Activated CD4-positive, alpha-beta T cell treated with anti-CD3 and anti-CD28 coated beads, Interleukin-2, amount 10 ng/mL, durations not matched to agents 7 days and 5 days (primary cell): ENCODE results near the gene CACNB3. TPM values are rescaled to one million over a fixed set of nuclear protein-coding genes. Genes with fewer than 3 reads are reported as not detected.

ENCODE experiments used
- CTCF ChIA-PET: fragments of 350-600 bp; sonication (Branson Sonifier 250); formaldehyde crosslinking; loops from one replicate; lab custom pipeline; 2021; ENCODE audit warnings: antibody characterized with exemption; lab: Charles Lee
- POLR2A ChIA-PET: fragments of 350-600 bp; sonication (Branson Sonifier 250); formaldehyde crosslinking; loops from one replicate; lab custom pipeline; 2021; ENCODE audit warnings: antibody characterized with exemption; lab: Charles Lee
- DNase-seq: peaks from one replicate; pipeline ENCODE4 v3.0.0-alpha.2; 2020
- H3K27ac Mint-ChIP-seq: one replicate; pipeline ENCODE4 v1.8.0; 2021; ENCODE audit warnings: mild to moderate bottlenecking, moderate library complexity, mixed read lengths
- H3K27me3 Mint-ChIP-seq: one replicate; pipeline ENCODE4 v1.8.0; 2021; ENCODE audit warnings: mixed read lengths
- H3K36me3 Mint-ChIP-seq: one replicate; pipeline ENCODE4 v1.8.0; 2021; ENCODE audit warnings: low read depth, mixed read lengths
- H3K4me1 Mint-ChIP-seq: one replicate; pipeline ENCODE4 v1.8.0; 2021; ENCODE audit warnings: mixed read lengths
- H3K4me3 Mint-ChIP-seq: one replicate; pipeline ENCODE4 v1.8.0; 2021; ENCODE audit warnings: mild to moderate bottlenecking, moderate library complexity, mixed read lengths
- H3K9me3 Mint-ChIP-seq: one replicate; pipeline ENCODE4 v1.8.0; 2021; ENCODE audit warnings: mixed read lengths
- total RNA-seq, 2 experiments: library from RNA; stranded (reverse); gene quantifications; one replicate each; pipeline ENCODE4 v1.2.3, GENCODE V29; 2021

CACNB3 gene
- total RNA-seq: 10 to 100 TPM; 14.9 to 19.9 TPM

DNA sequence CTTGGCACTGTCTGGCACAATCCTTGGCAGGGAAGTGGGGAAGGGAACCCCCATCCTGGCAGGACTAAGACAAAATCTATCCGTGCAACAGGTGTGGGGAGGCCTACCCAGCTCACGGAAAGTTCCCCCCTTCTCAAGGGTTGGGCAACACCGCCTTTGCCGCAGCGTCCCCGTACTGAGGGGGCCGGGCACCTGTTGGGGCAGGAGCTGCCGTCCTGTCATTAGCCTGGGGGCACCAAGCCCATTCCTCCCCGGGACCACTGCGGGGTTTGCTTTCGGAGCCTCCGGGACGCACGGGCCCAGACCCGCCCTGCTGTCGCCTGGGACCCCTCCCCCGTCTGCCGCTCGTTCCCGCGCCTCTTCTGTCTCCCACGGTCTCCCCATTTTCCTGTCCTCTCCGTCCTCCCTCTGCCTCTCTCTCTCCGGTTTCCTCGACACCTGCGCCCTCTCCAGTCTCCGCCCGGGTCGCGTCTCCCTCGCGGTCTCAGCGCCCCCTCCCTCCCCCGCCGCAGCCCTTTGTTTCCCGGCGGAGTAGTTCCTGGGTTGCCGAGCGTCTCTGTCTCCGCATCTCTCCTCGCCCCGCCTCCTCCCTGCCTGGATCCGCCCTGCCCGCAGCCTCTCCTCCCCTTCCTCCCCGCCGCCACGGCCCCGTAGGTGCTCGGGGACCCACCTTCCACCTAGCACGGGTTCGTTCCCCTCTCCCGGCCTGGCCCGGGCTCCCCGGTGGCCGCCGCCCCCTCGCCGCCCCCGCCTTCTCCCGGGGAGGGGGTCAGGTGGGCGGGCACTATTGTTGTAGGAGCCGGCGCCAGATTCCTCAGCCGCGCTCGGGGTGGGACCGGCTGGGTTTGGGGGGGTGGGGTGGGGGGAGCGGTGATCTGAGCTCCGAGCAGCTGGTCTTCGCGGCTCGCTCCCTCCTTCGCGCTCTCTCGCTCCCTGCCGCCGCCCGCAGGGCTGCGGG lies at the start of gene CACNB3:
CACNB3 (plus strand) TSS at position 624 of the 958 bp plus-strand sequence. CDS start 434 bp downstream, outside the sequence.
- Mint-ChIP-seq H3K36me3 (no peaks in the 10 kb centered on the region), H3K9me3 (no peaks in the 10 kb centered on the region), H3K4me3 (peak within 1 kb of the TSS; percentile 88), H3K27me3 (peaks cover 20% of the 10 kb centered on the region), H3K4me1 (peaks cover 37% of the 10 kb centered on the region), H3K27ac (peak within 1 kb of the TSS; percentile 42)
- peak; percentile 84 for DNase-seq
- ChIA-PET POLR2A (no interaction called here), CTCF (interaction anchor here (0.6 to 5.3 kb wide), 5 partner anchors 9 to 329 kb away, joined by 3 to 27 read pairs (median 4); partner anchors contain the start of gene DDX23)

DNA sequence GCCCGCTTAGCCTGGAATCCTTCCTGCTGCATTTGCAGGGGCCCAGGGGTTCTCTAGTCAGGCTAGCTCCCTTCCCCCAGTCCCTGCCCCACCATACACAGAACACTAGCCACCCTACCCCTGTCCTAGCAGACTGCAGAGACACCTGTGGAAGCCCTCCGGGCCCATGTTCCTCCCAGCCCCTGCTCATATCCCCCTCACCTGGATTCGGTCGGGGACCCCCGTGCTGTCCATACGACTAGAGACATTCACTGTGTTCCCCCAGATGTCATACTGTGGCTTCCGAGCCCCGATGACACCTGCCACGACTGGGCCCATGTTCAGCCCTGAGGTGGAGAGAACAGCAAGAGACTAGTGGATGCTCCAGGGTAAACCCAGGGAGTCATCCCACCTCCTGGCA lies 49.6 kb upstream of the CACNB3 start:
- no peaks in the 10 kb centered on the region for H3K36me3 Mint-ChIP-seq
- no peak for DNase-seq
- H3K4me1 Mint-ChIP-seq: peaks cover 18% of the 10 kb centered on the region
- no peak overlapping the region for H3K4me3 Mint-ChIP-seq
- ChIA-PET POLR2A (no interaction called here), CTCF (interaction anchor here (0.6 to 1.2 kb wide), 4 partner anchors 9 to 45 kb away, joined by 3 to 7 read pairs (median 3); no protein-coding TSS in a partner anchor)
- H3K27ac Mint-ChIP-seq: no peak overlapping the region
- H3K27me3 Mint-ChIP-seq: no peaks in the 10 kb centered on the region
- H3K9me3 Mint-ChIP-seq: no peaks in the 10 kb centered on the region

DNA sequence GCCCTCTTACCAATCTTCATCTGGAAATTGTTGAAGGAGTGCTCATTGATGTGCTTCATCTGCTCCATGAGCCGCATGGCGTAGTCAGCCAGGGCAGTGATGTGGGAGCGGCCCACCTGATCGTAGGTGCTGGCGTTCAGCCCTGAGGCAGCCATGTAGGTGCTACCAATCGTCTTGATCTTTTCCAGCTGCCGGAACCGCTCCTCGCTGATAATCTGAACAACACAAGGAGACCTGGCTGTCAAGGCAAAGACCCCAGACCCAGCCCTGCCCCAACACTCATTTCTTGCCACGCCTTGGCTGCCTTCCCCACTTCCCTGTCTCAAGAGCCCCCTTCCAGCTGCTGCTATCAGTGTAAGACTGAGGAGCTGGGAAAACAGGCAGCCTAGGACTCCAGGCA lies 47.5 kb upstream of the CACNB3 start:
- ChIA-PET CTCF (interaction anchor here (0.6 to 0.9 kb wide), 2 partner anchors 24 to 417 kb away, joined by 3 read pairs; no protein-coding TSS in a partner anchor), POLR2A (no interaction called here)
- Mint-ChIP-seq H3K27me3 (no peaks in the 10 kb centered on the region), H3K9me3 (no peaks in the 10 kb centered on the region), H3K36me3 (no peaks in the 10 kb centered on the region), H3K4me1 (peaks cover 10% of the 10 kb centered on the region), H3K4me3 (no peak overlapping the region), H3K27ac (no peak overlapping the region)
- DNase-seq: no peak

DNA sequence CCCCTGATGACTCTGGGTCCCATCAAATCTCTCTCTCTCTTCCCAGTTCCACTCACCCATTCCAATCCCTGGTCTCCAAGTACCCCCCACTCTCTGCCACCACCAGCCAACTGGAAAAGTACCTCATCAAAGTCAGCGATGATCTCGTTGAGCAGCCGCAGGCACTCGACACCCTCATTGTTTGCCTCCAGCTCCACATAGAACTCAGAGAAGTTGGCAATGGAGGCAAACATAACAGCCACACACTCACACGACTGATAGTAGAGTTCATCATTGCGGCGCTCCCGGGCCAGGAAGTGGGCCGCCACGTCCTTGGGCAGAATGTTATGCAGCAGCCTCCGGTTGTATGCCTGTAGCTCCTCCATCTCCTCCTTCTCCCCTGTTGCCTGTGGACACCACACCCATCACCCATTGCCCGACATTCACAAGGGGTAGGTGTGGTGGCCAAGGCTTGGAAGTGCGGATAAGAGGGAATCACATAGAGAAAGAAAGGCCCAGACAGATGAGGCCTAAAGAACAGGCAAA lies 46.6 kb upstream of the CACNB3 start:
- peaks cover 2% of the 10 kb centered on the region for H3K4me1 Mint-ChIP-seq
- CTCF ChIA-PET: no interaction called here
- H3K9me3 Mint-ChIP-seq: no peaks in the 10 kb centered on the region
- no peak overlapping the region for H3K4me3 Mint-ChIP-seq
- DNase-seq: no peak
- H3K36me3 Mint-ChIP-seq: no peaks in the 10 kb centered on the region
- POLR2A ChIA-PET: no interaction called here
- no peaks in the 10 kb centered on the region for H3K27me3 Mint-ChIP-seq
- H3K27ac Mint-ChIP-seq: no peak overlapping the region

DNA sequence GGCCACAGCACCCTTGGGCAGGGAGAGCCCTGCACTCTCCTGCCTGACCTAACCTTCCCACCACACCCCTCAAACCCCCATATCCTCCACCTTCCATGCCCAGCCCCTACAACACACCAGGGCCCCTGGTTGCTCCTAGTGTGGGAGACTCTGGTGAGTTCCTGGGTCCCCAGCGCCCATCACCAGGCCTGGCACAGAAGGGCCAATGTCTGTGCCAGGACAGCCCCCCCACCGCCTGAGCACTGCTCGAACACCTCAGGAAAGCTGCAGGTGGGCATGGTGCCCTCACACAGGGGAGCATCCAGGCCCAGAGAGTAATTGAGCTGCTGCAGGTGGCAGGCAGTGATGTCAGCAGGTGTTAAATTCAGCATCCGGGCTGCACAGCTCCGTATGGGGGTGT lies 44.6 kb upstream of the CACNB3 start:
- no peak for DNase-seq
- Mint-ChIP-seq H3K27me3 (no peaks in the 10 kb centered on the region), H3K4me1 (peaks cover 1% of the 10 kb centered on the region), H3K4me3 (no peak overlapping the region), H3K36me3 (no peaks in the 10 kb centered on the region), H3K9me3 (no peaks in the 10 kb centered on the region), H3K27ac (no peak overlapping the region)
- ChIA-PET POLR2A (no interaction called here), CTCF (interaction anchor here (0.5 to 1.8 kb wide), 4 partner anchors 20 to 410 kb away, joined by 4 to 9 read pairs (median 4); no protein-coding TSS in a partner anchor)

DNA sequence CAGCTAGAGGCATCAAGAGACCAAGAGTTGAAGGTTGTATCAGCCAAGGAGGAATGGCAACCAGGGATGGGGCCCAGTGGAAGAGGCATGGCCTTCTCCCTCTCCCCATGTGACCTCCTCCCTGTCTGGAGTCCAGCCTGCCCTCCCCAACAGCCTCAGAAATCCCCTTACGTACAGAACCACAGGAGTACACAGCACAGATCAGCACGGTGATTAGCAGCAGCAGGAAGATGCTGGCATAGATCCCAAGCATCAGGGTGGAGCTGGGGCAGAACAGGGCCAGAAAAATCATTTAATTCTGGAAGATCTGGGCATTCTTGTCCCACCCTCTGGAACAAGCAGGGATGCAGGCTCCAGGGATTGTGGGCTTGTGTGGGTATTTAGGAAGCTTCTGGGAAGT lies 43.8 kb upstream of the CACNB3 start:
- no peaks in the 10 kb centered on the region for H3K9me3 Mint-ChIP-seq
- H3K27ac Mint-ChIP-seq: no peak overlapping the region
- DNase-seq: no peak
- H3K36me3 Mint-ChIP-seq: no peaks in the 10 kb centered on the region
- ChIA-PET POLR2A (no interaction called here), CTCF (interaction anchor here (0.5 to 1.1 kb wide), 3 partner anchors 24 to 411 kb away, joined by 3 to 4 read pairs (median 4); no protein-coding TSS in a partner anchor)
- no peak overlapping the region for H3K4me3 Mint-ChIP-seq
- peaks cover 1% of the 10 kb centered on the region for H3K4me1 Mint-ChIP-seq
- no peaks in the 10 kb centered on the region for H3K27me3 Mint-ChIP-seq

DNA sequence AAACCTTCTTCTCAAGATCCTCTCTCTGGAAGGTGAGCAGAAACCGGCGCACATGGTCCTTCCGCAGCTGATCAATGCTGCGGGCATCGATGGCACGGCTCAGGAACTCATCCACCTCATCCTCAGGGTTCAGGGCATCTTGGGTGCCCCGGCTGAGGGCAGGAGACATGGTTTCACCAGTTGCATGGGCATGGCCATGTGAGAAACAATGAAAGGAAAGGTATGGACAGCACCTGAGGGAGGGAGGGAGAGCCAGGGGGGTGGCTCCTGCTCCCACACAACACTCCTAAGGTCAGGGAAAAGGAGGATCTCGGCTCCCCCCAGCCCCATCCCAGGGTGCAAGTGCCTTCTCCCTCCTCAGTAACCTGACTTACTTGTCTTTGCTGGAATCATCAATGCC lies 43.0 kb upstream of the CACNB3 start:
- POLR2A ChIA-PET: no interaction called here
- CTCF ChIA-PET: interaction anchor here (0.9 to 1.1 kb wide), 2 partner anchors 25 to 40 kb away, joined by 3 to 4 read pairs; no protein-coding TSS in a partner anchor
- Mint-ChIP-seq H3K27ac (no peak overlapping the region), H3K27me3 (no peaks in the 10 kb centered on the region), H3K9me3 (no peaks in the 10 kb centered on the region), H3K4me1 (peaks cover 1% of the 10 kb centered on the region), H3K4me3 (no peak overlapping the region), H3K36me3 (no peaks in the 10 kb centered on the region)
- DNase-seq: no peak

DNA sequence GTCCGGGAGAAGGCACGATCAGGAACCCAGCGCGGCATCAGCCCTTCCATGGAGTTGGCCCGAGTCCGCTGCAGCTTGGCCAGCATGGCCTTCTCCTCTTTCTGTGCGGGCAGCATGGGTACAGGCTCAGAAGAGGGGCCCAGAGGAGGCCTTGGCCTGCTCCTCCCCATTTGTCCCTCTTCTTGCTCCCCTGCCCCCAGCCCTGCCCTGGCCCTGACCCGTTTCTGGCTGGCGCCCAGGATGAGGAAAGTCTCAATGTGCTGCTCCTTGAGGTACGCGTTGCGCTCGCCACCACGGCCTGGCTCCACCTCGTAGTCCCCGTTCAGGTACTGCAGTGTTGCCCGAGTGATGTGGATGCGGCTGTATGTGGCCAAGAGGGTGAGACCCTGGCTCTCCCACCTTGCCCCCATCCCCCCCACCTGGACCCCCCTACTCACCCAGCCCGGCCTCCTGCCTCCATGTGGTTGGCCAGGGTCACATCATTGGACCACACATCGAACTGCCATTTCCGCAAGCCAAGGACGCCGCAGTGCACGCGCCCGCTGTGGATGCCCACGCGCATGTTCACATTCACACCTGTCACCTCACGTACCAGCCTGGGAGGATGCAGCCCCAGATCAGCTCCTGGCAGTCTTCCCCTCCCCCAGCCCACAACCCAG lies 42.2 kb upstream of the CACNB3 start:
- Mint-ChIP-seq H3K36me3 (no peaks in the 10 kb centered on the region), H3K9me3 (no peaks in the 10 kb centered on the region), H3K27me3 (no peaks in the 10 kb centered on the region), H3K4me3 (no peak overlapping the region), H3K27ac (no peak overlapping the region), H3K4me1 (peaks cover 1% of the 10 kb centered on the region)
- no peak for DNase-seq
- ChIA-PET POLR2A (no interaction called here), CTCF (interaction anchor here (1.3 to 2.8 kb wide), 2 partner anchors 15 to 19 kb away, joined by 4 to 8 read pairs; no protein-coding TSS in a partner anchor)

DNA sequence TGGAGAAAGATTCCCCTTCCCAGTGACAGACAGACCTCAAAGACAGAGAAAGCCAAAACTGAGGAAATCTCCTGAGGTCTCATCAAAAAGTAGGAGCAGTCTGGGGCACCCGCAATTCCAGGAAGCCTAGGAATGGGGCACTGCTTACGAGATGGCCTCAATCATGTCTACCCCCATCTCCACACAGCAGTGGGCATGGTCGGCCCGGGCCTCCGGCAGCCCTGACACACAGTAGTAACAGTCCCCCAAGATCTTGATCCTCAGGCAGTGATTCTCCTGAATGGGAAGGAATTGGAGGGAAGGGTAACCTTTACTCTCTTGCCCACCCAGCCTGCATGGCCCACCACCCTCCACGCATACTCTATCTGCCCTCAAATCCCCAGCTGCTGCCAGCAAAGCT lies 41.3 kb upstream of the CACNB3 start:
- Mint-ChIP-seq H3K4me1 (no peaks in the 10 kb centered on the region), H3K36me3 (no peaks in the 10 kb centered on the region), H3K27ac (no peak overlapping the region), H3K9me3 (no peaks in the 10 kb centered on the region), H3K27me3 (no peaks in the 10 kb centered on the region), H3K4me3 (no peak overlapping the region)
- POLR2A ChIA-PET: no interaction called here
- no peak for DNase-seq
- CTCF ChIA-PET: interaction anchor here (1.0 to 2.8 kb wide), 3 partner anchors 8 to 18 kb away, joined by 4 to 8 read pairs (median 7); no protein-coding TSS in a partner anchor

DNA sequence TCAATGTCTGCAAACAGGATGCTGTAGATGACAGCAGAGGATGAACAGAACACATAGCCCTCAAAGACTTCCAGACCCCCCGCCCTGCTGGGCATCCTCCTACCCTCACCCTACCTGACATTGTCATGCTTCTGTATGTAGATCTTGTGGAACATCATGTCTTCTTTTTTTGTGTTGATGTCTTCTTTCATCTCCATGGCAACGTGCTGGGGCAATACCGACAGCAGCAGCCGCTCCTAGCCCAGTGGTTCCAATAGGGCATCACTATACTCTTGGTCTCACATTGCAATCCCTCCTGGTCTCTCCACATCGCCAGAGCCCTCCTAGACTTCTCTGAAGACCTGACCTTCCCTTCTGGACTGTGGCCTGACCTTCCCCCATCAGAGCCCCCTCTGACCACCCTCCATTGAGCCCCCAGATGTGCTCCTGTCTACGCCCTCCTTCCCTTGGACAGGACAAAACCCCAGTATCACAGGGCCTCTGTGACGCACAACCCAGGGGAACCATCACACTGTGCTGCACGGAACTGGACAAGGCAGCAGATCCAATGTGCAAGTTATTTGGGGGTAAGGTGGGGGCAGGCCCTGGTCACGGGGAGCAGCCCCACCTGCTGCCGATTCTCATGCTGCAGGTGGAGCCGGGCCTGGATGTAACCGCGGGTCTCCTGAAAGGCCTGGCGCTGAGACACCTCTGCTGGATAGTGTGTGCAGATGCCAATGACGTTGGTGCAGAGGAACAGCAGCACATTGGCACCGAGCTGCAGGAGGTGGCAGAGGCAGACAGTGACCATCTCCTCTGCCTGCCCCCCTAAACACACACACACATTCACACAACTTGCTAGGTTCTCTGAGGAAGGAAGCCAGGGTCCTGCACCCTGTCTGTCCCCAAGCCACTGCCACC lies 40.5 kb upstream of the CACNB3 start:
- Mint-ChIP-seq H3K36me3 (no peaks in the 10 kb centered on the region), H3K9me3 (no peaks in the 10 kb centered on the region), H3K4me3 (no peak overlapping the region), H3K27me3 (no peaks in the 10 kb centered on the region), H3K27ac (no peak overlapping the region), H3K4me1 (no peaks in the 10 kb centered on the region)
- ChIA-PET CTCF (interaction anchor here (0.9 to 2.8 kb wide), 5 partner anchors 9 to 25 kb away, joined by 3 to 8 read pairs (median 4); no protein-coding TSS in a partner anchor), POLR2A (no interaction called here)
- no peak for DNase-seq

DNA sequence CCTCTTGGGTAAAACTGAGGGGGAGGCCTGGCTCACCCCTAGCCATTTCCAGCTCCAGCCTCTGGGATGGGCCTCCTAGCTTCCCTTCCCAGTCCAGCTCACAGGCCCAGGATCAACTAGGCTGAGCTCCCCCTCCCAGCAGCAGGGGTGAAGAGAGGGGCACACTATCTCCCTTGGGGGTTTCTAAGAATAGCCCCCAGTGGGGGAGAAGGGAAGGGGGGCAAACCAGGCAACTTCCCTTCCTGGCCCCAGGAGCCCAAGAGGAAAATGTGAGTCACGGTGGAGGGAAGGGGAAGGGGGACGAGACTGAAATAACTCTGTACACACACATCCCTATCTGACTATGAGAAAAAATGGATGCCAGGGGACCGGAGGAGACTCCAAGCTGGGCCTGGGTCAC lies 38.4 kb upstream of the CACNB3 start:
- no peaks in the 10 kb centered on the region for H3K9me3 Mint-ChIP-seq
- no peak overlapping the region for H3K27ac Mint-ChIP-seq
- H3K4me1 Mint-ChIP-seq: no peaks in the 10 kb centered on the region
- no peak overlapping the region for H3K4me3 Mint-ChIP-seq
- no peak for DNase-seq
- no peaks in the 10 kb centered on the region for H3K36me3 Mint-ChIP-seq
- ChIA-PET CTCF (interaction anchor here (1.3 to 1.7 kb wide), 3 partner anchors 9 to 20 kb away, joined by 3 to 5 read pairs (median 4); partner anchors contain the start of gene ADCY6), POLR2A (no interaction called here)
- H3K27me3 Mint-ChIP-seq: peaks cover 2% of the 10 kb centered on the region
